HCT116 (cell line): Measurements from ENCODE around the gene PSD. TPM values are rescaled to one million over a fixed set of nuclear protein-coding genes. Genes with fewer than 3 reads are reported as not detected.

Experiments
- ATAC-seq: fragments of 200-7000 bp; cut with Tn5 transposase; 2 replicates; pipeline ENCODE4 v1.9.1; 2020; ENCODE audit warnings: mild to moderate bottlenecking, moderate library complexity
- BruUV-seq: library from RNA; stranded (reverse); fragments of 400-500 nt; replicated peaks from 2 replicates; lab custom pipeline; 2021; lab: Mats Ljungman, UMichigan
- CTCF ChIA-PET: fragments of 300-600 bp; sonication (Branson Sonifier 250); formaldehyde crosslinking; loops from one replicate; lab custom pipeline; 2021; ENCODE audit warnings: antibody characterized with exemption; lab: Charles Lee
- POLR2A ChIA-PET: fragments of 300-600, 350-600 bp; sonication (Branson Sonifier 250); formaldehyde crosslinking; loops from one replicate; lab custom pipeline; 2021; ENCODE audit warnings: antibody characterized with exemption; lab: Charles Lee
- RAD21 ChIA-PET, 2 experiments: fragments of 300-600 bp; sonication (Branson Sonifier 250); formaldehyde crosslinking; loops; one replicate each; lab custom pipeline; 2023; ENCODE audit warnings: low total read pairs in 2 of 2; ENCODE audit not compliant: uncharacterized antibody in 2 of 2, unreplicated experiment in 2 of 2, low non-redundant PET in 1 of 2; lab: Charles Lee
- DNase-seq: peaks from one replicate; pipeline ENCODE4 v3.0.0-alpha.2; 2010; ENCODE audit warnings: low read depth, low spot score
- H2AFZ ChIP-seq: fragments of 200-600 bp; shearing (Covaris generic), sonication (generic); 2 replicates; pipeline ENCODE4 v1.6.1; 2017; ENCODE audit warnings: low read depth, mixed run types, mixed read lengths, antibody characterized with exemption, low read length; ENCODE audit not compliant: poor library complexity, severe bottlenecking
- H3K27ac ChIP-seq: 2 replicates; pipeline ENCODE4 v1.5.1; 2012; ENCODE audit warnings: low read depth, low read length
- H3K27me3 ChIP-seq: fragments of 200-600 bp; sonication (generic); 2 replicates; pipeline ENCODE4 v1.6.1; 2016; ENCODE audit warnings: mixed run types, low read length, mixed read lengths; ENCODE audit not compliant: insufficient read depth
- H3K36me3 ChIP-seq, 2 experiments: fragments of 200-500 bp in 1 of 2; fragments of 200-600 bp in 1 of 2; sonication (Bioruptor generic) in 1 of 2; sonication (generic) in 1 of 2; 2 replicates each; pipeline versions ENCODE4 v1.5.1 to v1.6.1; 2014 to 2016; ENCODE audit warnings: low read length in 2 of 2, inconsistent platforms in 1 of 2, mixed read lengths in 1 of 2, mixed run types in 1 of 2; ENCODE audit not compliant: insufficient read depth in 2 of 2, control insufficient read depth in 1 of 2
- H3K4me1 ChIP-seq, 2 experiments: fragments of 200-600 bp in 1 of 2; sonication (generic) in 1 of 2; 2 replicates each; pipeline versions ENCODE4 v1.5.1 to v1.6.1; 2012 to 2017; ENCODE audit warnings: low read length in 2 of 2, inconsistent platforms in 1 of 2, mild to moderate bottlenecking in 1 of 2, mixed read lengths in 1 of 2, mixed run types in 1 of 2, moderate library complexity in 1 of 2; ENCODE audit not compliant: insufficient read depth in 2 of 2, control insufficient read depth in 1 of 2
- H3K4me2 ChIP-seq: fragments of 200-600 bp; sonication (generic); 2 replicates; pipeline ENCODE4 v1.6.1; 2017; ENCODE audit warnings: mixed run types, low read length, mixed read lengths
- H3K4me3 ChIP-seq, 2 experiments: fragments of 200-600 bp in 1 of 2; sonication (generic) in 1 of 2; replicated peaks in 1 of 2; 2 replicates each; pipeline ENCODE4 v1.5.1; 2011 to 2016; ENCODE audit warnings: low read length in 2 of 2, control low read depth in 1 of 2, low read depth in 1 of 2, mild to moderate bottlenecking in 1 of 2, mixed read lengths in 1 of 2, mixed run types in 1 of 2
- H3K79me2 ChIP-seq: fragments of 200-600 bp; sonication (generic); 2 replicates; pipeline ENCODE4 v1.6.1; 2017; ENCODE audit warnings: mild to moderate bottlenecking, mixed run types, low read length, moderate library complexity, mixed read lengths; ENCODE audit not compliant: insufficient read depth
- H3K9ac ChIP-seq: fragments of 200-600 bp; sonication (generic); 2 replicates; pipeline ENCODE4 v1.6.1; 2016; ENCODE audit warnings: low read length, mixed read lengths
- H3K9me2 ChIP-seq: fragments of 200-600 bp; sonication (generic), shearing (Covaris generic); 2 replicates; pipeline ENCODE4 v1.6.1; 2017; ENCODE audit warnings: mixed run types, mild to moderate bottlenecking, moderate library complexity; ENCODE audit not compliant: insufficient read depth
- H3K9me3 ChIP-seq, 2 experiments: fragments of 200-500 bp in 1 of 2; fragments of 200-600 bp in 1 of 2; sonication (Bioruptor generic) in 1 of 2; sonication (generic) in 1 of 2; 2 replicates each; pipeline ENCODE4 v1.6.1; 2014 to 2017; ENCODE audit warnings: low read length in 2 of 2, mixed read lengths in 2 of 2, inconsistent platforms in 1 of 2, low read depth in 1 of 2, mild to moderate bottlenecking in 1 of 2, mixed run types in 1 of 2, moderate library complexity in 1 of 2; ENCODE audit not compliant: control insufficient read depth in 1 of 2, insufficient read depth in 1 of 2
- H4K20me1 ChIP-seq: fragments of 200-600 bp; sonication (generic), shearing (Covaris generic); 2 replicates; pipeline ENCODE4 v1.6.1; 2017; ENCODE audit warnings: mixed run types, mild to moderate bottlenecking, moderate library complexity; ENCODE audit not compliant: insufficient read depth
- ATF3 ChIP-seq: IDR thresholded peaks from 2 replicates; pipeline ENCODE4 v1.6.1; 2012
- CEBPB ChIP-seq: IDR thresholded peaks from 2 replicates; pipeline ENCODE4 v1.6.1; 2012; ENCODE audit warnings: low read depth
- EGR1 ChIP-seq: IDR thresholded peaks from 2 replicates; pipeline ENCODE4 v1.6.1; 2012; ENCODE audit warnings: low read depth
- ELF1 ChIP-seq: IDR thresholded peaks from 2 replicates; pipeline ENCODE4 v1.6.1; 2012; ENCODE audit warnings: low read depth, borderline replicate concordance
- EZH2 ChIP-seq: fragments of 200-600 bp; sonication (generic); IDR thresholded peaks from 2 replicates; pipeline ENCODE4 v1.6.1; 2017; ENCODE audit warnings: antibody characterized with exemption, mixed run types
- EZH2phosphoT487 ChIP-seq: fragments of 200-600 bp; IDR thresholded peaks from 2 replicates; pipeline ENCODE4 v1.6.1; 2018; ENCODE audit warnings: antibody characterized with exemption, borderline replicate concordance
- FOSL1 ChIP-seq: IDR thresholded peaks from 2 replicates; pipeline ENCODE4 v1.6.1; 2012; ENCODE audit warnings: low read depth
- JUND ChIP-seq: IDR thresholded peaks from 2 replicates; pipeline ENCODE4 v1.6.1; 2012
- MAX ChIP-seq: IDR thresholded peaks from 2 replicates; pipeline ENCODE4 v1.6.1; 2012
- POLR2A ChIP-seq: IDR thresholded peaks from 2 replicates; pipeline ENCODE4 v1.7.0; 2011; ENCODE audit warnings: borderline replicate concordance; ENCODE audit not compliant: insufficient read depth, insufficient read length; ENCODE audit errors: extremely low read depth
- POLR2AphosphoS5 ChIP-seq: IDR thresholded peaks from 2 replicates; pipeline ENCODE4 v1.6.1; 2011; ENCODE audit warnings: mild to moderate bottlenecking, low read depth, low read length, moderate library complexity
- RAD21 ChIP-seq: IDR thresholded peaks from 2 replicates; pipeline ENCODE4 v1.6.1; 2012; ENCODE audit warnings: low read depth, mild to moderate bottlenecking
- SP1 ChIP-seq: IDR thresholded peaks from 2 replicates; pipeline ENCODE4 v1.6.1; 2012; ENCODE audit warnings: low read depth
- SRF ChIP-seq: IDR thresholded peaks from 2 replicates; pipeline ENCODE4 v1.6.1; 2012; ENCODE audit warnings: low read depth
- TCF7L2 ChIP-seq: IDR thresholded peaks from 2 replicates; pipeline ENCODE4 v1.7.0; 2011; ENCODE audit warnings: borderline replicate concordance, inconsistent platforms; ENCODE audit not compliant: insufficient read depth, insufficient read length; ENCODE audit errors: extremely low read depth
- YY1 ChIP-seq: IDR thresholded peaks from 2 replicates; pipeline ENCODE4 v1.6.1; 2011; ENCODE audit warnings: low read length, low read depth, moderate library complexity, mild to moderate bottlenecking; ENCODE audit not compliant: insufficient replicate concordance; ENCODE audit errors: extremely low read depth
- ZBTB33 ChIP-seq: IDR thresholded peaks from 2 replicates; pipeline ENCODE4 v1.6.1; 2011; ENCODE audit warnings: mild to moderate bottlenecking, low read length, moderate library complexity; ENCODE audit not compliant: insufficient replicate concordance; ENCODE audit errors: extremely low read depth
- ZNF274 ChIP-seq: fragments of 200-500 bp; sonication (Bioruptor generic); IDR thresholded peaks from 2 replicates; pipeline ENCODE4 v1.6.1; 2014; ENCODE audit warnings: mild to moderate bottlenecking, low read depth, low read length, inconsistent platforms
- intact Hi-C: fragments of 100-400 bp; cut with micrococcal nuclease; formaldehyde crosslinking; loops from 2 replicates; pipeline ENCODE4 v1.10.0; 2022
- total RNA-seq: library from RNA; stranded (reverse); gene quantifications from one replicate; pipeline ENCODE4 v1.2.1, GENCODE V29; 2021; ENCODE audit not compliant: unreplicated experiment

The PSD gene
- total RNA-seq, 1 experiment from 2014 or later, result 9.7 TPM

DNA sequence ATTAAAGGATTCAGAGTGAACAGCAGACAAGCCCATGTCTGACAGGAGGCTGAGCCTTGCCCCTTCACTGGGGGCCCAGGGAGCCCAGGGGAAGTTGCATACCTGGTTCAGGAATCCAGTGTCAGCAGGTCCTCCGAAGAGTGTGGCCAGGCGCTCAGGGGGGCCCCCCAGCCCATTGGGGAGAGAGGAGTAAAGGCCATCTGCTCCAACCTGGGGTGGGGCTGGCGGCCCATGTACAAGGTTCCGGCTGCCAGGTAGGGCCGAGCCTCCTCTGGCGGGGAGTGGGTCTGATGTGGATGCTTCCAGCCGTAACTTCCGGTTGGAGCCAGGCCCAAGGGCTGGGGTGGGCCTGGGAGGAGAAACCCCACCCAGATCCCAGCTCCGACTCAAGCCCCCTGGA lies 2.3 kb downstream of the PSD start:
- Histone ChIP-seq H3K9me3 (no peaks in the 10 kb centered on the region), H3K9me2 (no peaks in the 10 kb centered on the region), H3K27me3 (peaks cover 3% of the 10 kb centered on the region; the same call in 1 of the 2 replicates), H4K20me1 (no peaks in the 10 kb centered on the region), H3K9ac (no peak overlapping the region), H3K27ac (no peak overlapping the region), H3K79me2 (no peaks in the 10 kb centered on the region), H2AFZ (no peak overlapping the region), H3K36me3 (no peaks in the 10 kb centered on the region), H3K4me3 (no peak overlapping the region), H3K4me1 (peaks cover 5 to 19% of the 10 kb centered on the region in 2 experiments; a peak in 2 of 4 replicates), H3K4me2 (no peak overlapping the region)
- CTCF ChIA-PET, result no interaction called here
- TF ChIP-seq EZH2phosphoT487 (no peak), CEBPB (no peak), MAX (no peak), POLR2A (no peak), ZBTB33 (no peak), POLR2AphosphoS5 (no peak), EGR1 (no peak), RAD21 (no peak), SP1 (no peak), SRF (no peak), YY1 (no peak), ATF3 (no peak), ELF1 (no peak), ZNF274 (no peak), JUND (no peak), FOSL1 (no peak), TCF7L2 (no peak), EZH2 (no peak)
- POLR2A ChIA-PET, result no interaction called here
- RAD21 ChIA-PET, result no interaction called here
- DNase-seq (no peak), ATAC-seq (no peak)
- BruUV-seq, result no TSS peak
- intact Hi-C loops, result no loop called here
